Stomach (tissue), 9 donors: ENCODE results near the gene ANKRD40CL. TPM values are rescaled to one million over a fixed set of nuclear protein-coding genes. Genes with fewer than 3 reads are reported as not detected.

ENCODE experiments used
- DNase-seq, 2 donors: peaks; one replicate each; pipeline versions ENCODE4 v3.0.0 to v3.0.0-alpha.2; 2013 to 2019
- H3K27ac ChIP-seq, 5 donors: fragments of 200-600 bp in 4 of 5; sonication (generic) in 4 of 5; one replicate each; pipeline ENCODE4 v1.5.1; 2013 to 2019; ENCODE audit warnings: mild to moderate bottlenecking in 1 of 5, moderate library complexity in 1 of 5
- H3K27me3 ChIP-seq, 3 donors: fragments of 200-600 bp; sonication (generic); one replicate each; pipeline ENCODE4 v1.5.1; 2017 to 2019; ENCODE audit warnings: mixed run types in 1 of 3
- H3K36me3 ChIP-seq, 4 donors: fragments of 200-600 bp; sonication (generic); 1 replicate in 3 of 4; 2 replicates in 1 of 4; pipeline ENCODE4 v1.5.1; 2016 to 2019
- H3K4me1 ChIP-seq, 4 donors: fragments of 200-600 bp; sonication (generic); one replicate each; pipeline ENCODE4 v1.5.1; 2016 to 2019
- H3K4me3 ChIP-seq, 4 donors: fragments of 200-600 bp; sonication (generic) in 3 of 4; one replicate each; pipeline ENCODE4 v1.5.1; 2016 to 2019; ENCODE audit warnings: mild to moderate bottlenecking in 1 of 4
- H3K9me3 ChIP-seq, 4 donors: fragments of 200-600 bp; sonication (generic); one replicate each; pipeline ENCODE4 v1.5.1; 2016 to 2019
- CTCF ChIP-seq, 7 experiments: fragments of 450-650 bp in 4 of 7; fragments of 200-600 bp in 3 of 7; sonication (generic) in 3 of 7; IDR thresholded peaks; one replicate each; pipeline ENCODE4 v1.5.1; 2016 to 2019; ENCODE audit warnings: antibody characterized with exemption in 7 of 7, control low read depth in 2 of 7, mild to moderate bottlenecking in 1 of 7
- EP300 ChIP-seq: sonication (generic); formaldehyde crosslinking; IDR thresholded peaks from one replicate; pipeline ENCODE4 v1.6.1; 2017; ENCODE audit warnings: antibody characterized with exemption
- POLR2A ChIP-seq, 4 donors: fragments of 450-650 bp; IDR thresholded peaks; one replicate each; pipeline ENCODE4 v1.6.1; 2016; ENCODE audit warnings: antibody characterized with exemption in 4 of 4, control low read depth in 2 of 4, mild to moderate bottlenecking in 1 of 4, moderate library complexity in 1 of 4
- POLR2AphosphoS5 ChIP-seq, 3 donors: sonication (generic); formaldehyde crosslinking; IDR thresholded peaks; one replicate each; pipeline ENCODE4 v1.6.1; 2016; ENCODE audit warnings: antibody characterized with exemption in 3 of 3
- WGBS, 5 donors: extraction: QIAGEN DNeasy Blood & Tissue Kit in 3 of 5; methylation state at CpG; one replicate each; pipeline versions ENCODE4 v1.1.5 to v1.1.7; 2013 to 2018; 5-methylcytosine and 5-hydroxymethylcytosine counted together
- intact Hi-C: fragments of 100-400 bp; cut with DNase I; formaldehyde crosslinking; loops from one replicate; pipeline ENCODE4 v1.15.1; 2023; ENCODE audit warnings: low total_unique reads
- polyA plus RNA-seq, 3 donors: library from polyadenylated mRNA; stranded (reverse); fragments of 200-250 nt; gene quantifications; one replicate each; pipeline ENCODE4 v1.2.3, GENCODE V29; 2013
- total RNA-seq, 5 donors: library from RNA; depleted of rRNA; stranded (reverse); fragments of >200 nt; gene quantifications; one replicate each; pipeline versions ENCODE4 v1.1.0 to v1.2.3, GENCODE V29; 2014 to 2016
- donor health status: healthy with polysubstance abuse.
- donor health status: Bipolar disorder and iron deficiency.
- donor health status: healthy.

Gene ANKRD40CL
- total and polyA plus RNA-seq, 8 donors = 0.40 to 19.4 (median 2.8) TPM; not detected in 3

- DNase-seq = no peak
- H3K27ac ChIP-seq = no peak overlapping the region
- H3K4me1 ChIP-seq = peaks cover 17 to 81% (median 49%) of the 10 kb centered on the region in 4 donors
- no peak overlapping the region for H3K4me3 ChIP-seq
- 70 to 83% (median 72%) methylated on average over 3 of the region's 3 CpGs for WGBS, 5 donors
- H3K36me3 ChIP-seq = peaks cover 22 to 37% (median 32%) of the 10 kb centered on the region in 4 donors
- H3K27me3 ChIP-seq = no peaks in the 10 kb centered on the region
- no peaks in the 10 kb centered on the region for H3K9me3 ChIP-seq
- intact Hi-C loops = no loop called here
- TF ChIP-seq POLR2AphosphoS5 (IDR thresholded peaks at IDR 0.05) (no peak), POLR2A (IDR thresholded peaks at IDR 0.05) (no peak), CTCF (IDR thresholded peaks at IDR 0.05) (no peak), EP300 (no peak)
These were observed 32.0 kb downstream of the ANKRD40CL start for GRCh38 chr17:50735287-50735686.

- DNase-seq = no peak
- Histone ChIP-seq H3K4me1 (peaks cover 40 to 99% (median 75%) of the 10 kb centered on the region in 4 donors), H3K36me3 (peaks cover 0 to 5% (median 0%) of the 10 kb centered on the region in 4 donors), H3K27ac (peak overlapping the region in 3 of 5 donors; percentile 46 to 71 (median 49)), H3K9me3 (no peaks in the 10 kb centered on the region), H3K4me3 (no peak overlapping the region), H3K27me3 (no peaks in the 10 kb centered on the region)
- intact Hi-C loops = no loop called here
- no peak for TF ChIP-seq POLR2A (IDR thresholded peaks at IDR 0.05)
- no peak for TF ChIP-seq EP300
- TF ChIP-seq CTCF (IDR thresholded peaks at IDR 0.05) = no peak
- no peak for TF ChIP-seq POLR2AphosphoS5 (IDR thresholded peaks at IDR 0.05)
- 51 to 62% (median 54%) methylated on average over 7 of the region's 7 CpGs for WGBS, 5 donors
These were observed 35.5 kb downstream of the ANKRD40CL start for GRCh38 chr17:50731575-50732460.

GRCh38 chr17:50728881-50729765 is 38.2 kb downstream of the ANKRD40CL start:
- Histone ChIP-seq H3K27me3 (no peaks in the 10 kb centered on the region), H3K9me3 (no peaks in the 10 kb centered on the region), H3K36me3 (peaks cover 0 to under 1% (median 0%) of the 10 kb centered on the region in 4 donors), H3K4me3 (no peak overlapping the region), H3K4me1 (peaks cover 59 to 100% (median 88%) of the 10 kb centered on the region in 4 donors), H3K27ac (no peak overlapping the region)
- intact Hi-C loops = no loop called here
- TF ChIP-seq CTCF (IDR thresholded peaks at IDR 0.05) = no peak
- WGBS, 5 donors = 53 to 72% (median 64%) methylated on average over 5 of the region's 5 CpGs
- DNase-seq = no peak

- intact Hi-C loops = no loop called here
- no peak for TF ChIP-seq POLR2AphosphoS5 (IDR thresholded peaks at IDR 0.05)
- Histone ChIP-seq H3K9me3 (no peaks in the 10 kb centered on the region), H3K4me1 (peaks cover 68 to 100% (median 93%) of the 10 kb centered on the region in 4 donors), H3K4me3 (no peak overlapping the region), H3K27ac (no peak overlapping the region), H3K36me3 (no peaks in the 10 kb centered on the region), H3K27me3 (no peaks in the 10 kb centered on the region)
- no peak for DNase-seq
- 67 to 74% (median 69%) methylated on average over 2 of the region's 2 CpGs for WGBS, 5 donors
These were observed 39.2 kb downstream of the ANKRD40CL start for GRCh38 chr17:50728112-50728429.
